HG03045 (cell line): ENCODE results near the gene OR52B6.
"Not testable (repeated sequence)": the region's sequence is repeated elsewhere in the genome, so short reads cannot be mapped to it uniquely, and the experiment has no call there.

Source experiments
- ATAC-seq: cut with Tn5 transposase; IDR thresholded peaks from one replicate; pipeline ENCODE4 v1.9.1; 2021; ENCODE audit warnings: mild to moderate bottlenecking, moderate library complexity; ENCODE audit not compliant: unreplicated experiment

The OR52B6 gene

GRCh38 chr11:5580577-5580976 is at the start of gene OR52B6:
Gene OR52B6, plus strand, starts transcription at chr11:5580877. Its CDS starts 0 bp downstream, at chr11:5580877.
- ATAC-seq, result no peak

GRCh38 chr11:5531053-5531831 is 49.4 kb upstream of the OR52B6 start:
- ATAC-seq, result no peak

- no peak for ATAC-seq
Measured at GRCh38 chr11:5534046-5534445, 46.6 kb upstream of the OR52B6 start.

GRCh38 chr11:5536482-5536881 is 44.2 kb upstream of the OR52B6 start:
- no peak for ATAC-seq

GRCh38 chr11:5541427-5541826 is 39.2 kb upstream of the OR52B6 start:
- ATAC-seq, result no peak

GRCh38 chr11:5546457-5546856 is 34.2 kb upstream of the OR52B6 start:
- no peak for ATAC-seq

GRCh38 chr11:5547982-5548381 is 32.7 kb upstream of the OR52B6 start:
- ATAC-seq, result no peak

GRCh38 chr11:5548440-5548839 is 32.2 kb upstream of the OR52B6 start, which contains the start of gene OR52H1:
Gene OR52H1, minus strand, starts transcription at chr11:5548540. Its CDS starts 3,035 bp downstream, at chr11:5545505.
- ATAC-seq, result no peak

GRCh38 chr11:5550440-5551095 is 30.1 kb upstream of the OR52B6 start:
- ATAC-seq, result no peak

- no peak for ATAC-seq
Measured at GRCh38 chr11:5553343-5553742, 27.3 kb upstream of the OR52B6 start.

- no peak for ATAC-seq
Measured at GRCh38 chr11:5556596-5557188, 24.0 kb upstream of the OR52B6 start.

- no peak for ATAC-seq
Measured at GRCh38 chr11:5557751-5558150, 22.9 kb upstream of the OR52B6 start.

- no peak for ATAC-seq
Measured at GRCh38 chr11:5564259-5565019, 16.2 kb upstream of the OR52B6 start.

GRCh38 chr11:5574654-5575053 is 6.0 kb upstream of the OR52B6 start:
- no peak for ATAC-seq

GRCh38 chr11:5575152-5575551 is 5.5 kb upstream of the OR52B6 start:
- no peak for ATAC-seq

- no peak for ATAC-seq
Measured at GRCh38 chr11:5577101-5577500, 3.6 kb upstream of the OR52B6 start.

- no peak for ATAC-seq
Measured at GRCh38 chr11:5581014-5581413, 337 bp downstream of the OR52B6 start.

- not testable (repeated sequence) for ATAC-seq
Measured at GRCh38 chr11:5584458-5584857, 3.8 kb downstream of the OR52B6 start.

GRCh38 chr11:5589906-5590305 is 9.2 kb downstream of the OR52B6 start:
- not testable (repeated sequence) for ATAC-seq

- no peak for ATAC-seq
Measured at GRCh38 chr11:5591613-5592012, 10.9 kb downstream of the OR52B6 start.

GRCh38 chr11:5592615-5593014 is 11.9 kb downstream of the OR52B6 start:
- ATAC-seq, result no peak
